ENCODE results near the gene CBFA2T2.

DNA sequence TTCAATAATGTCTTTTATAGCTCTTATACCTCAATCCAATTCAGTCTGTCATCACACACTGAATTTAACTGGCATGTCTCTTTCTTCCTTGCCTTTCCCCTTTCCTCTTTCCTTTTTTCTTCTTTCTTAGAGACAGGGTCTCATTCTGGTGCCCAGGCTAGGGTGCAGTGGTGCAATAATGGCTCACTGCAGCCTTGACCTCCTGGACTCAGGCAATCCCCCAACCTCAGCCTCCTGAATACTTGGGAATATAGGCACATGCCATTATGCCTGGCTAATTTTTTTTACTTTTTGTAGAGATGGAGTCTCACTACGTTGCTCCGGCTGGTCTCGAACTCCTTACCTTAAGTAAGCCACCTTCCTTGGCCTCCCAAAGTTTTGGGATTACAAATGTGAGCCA lies 65.9 kb downstream of the CBFA2T2 start:
- TF ChIP-seq CTCF (IDR thresholded peaks at IDR 0.05) (no peak), POLR2AphosphoS5 (IDR thresholded peaks at IDR 0.05; ENCODE audit: low read depth, low read length) (no peak), REST (IDR thresholded peaks at IDR 0.05; ENCODE audit: insufficient read depth in 1 of 2, low read depth in 2 of 2, low read length in 1 of 2) (no peak)

All from Panc1 (cell line).